HG03159 (cell line): ENCODE data around the gene POLR1A.
A peak's percentile ranks its signal among the peaks of the same experiment; 100 is the strongest.

Experiments used
- ATAC-seq: cut with Tn5 transposase; IDR thresholded peaks from one replicate; pipeline ENCODE4 v1.9.1; 2021; ENCODE audit warnings: mild to moderate bottlenecking, moderate library complexity; ENCODE audit not compliant: unreplicated experiment

Gene POLR1A

DNA sequence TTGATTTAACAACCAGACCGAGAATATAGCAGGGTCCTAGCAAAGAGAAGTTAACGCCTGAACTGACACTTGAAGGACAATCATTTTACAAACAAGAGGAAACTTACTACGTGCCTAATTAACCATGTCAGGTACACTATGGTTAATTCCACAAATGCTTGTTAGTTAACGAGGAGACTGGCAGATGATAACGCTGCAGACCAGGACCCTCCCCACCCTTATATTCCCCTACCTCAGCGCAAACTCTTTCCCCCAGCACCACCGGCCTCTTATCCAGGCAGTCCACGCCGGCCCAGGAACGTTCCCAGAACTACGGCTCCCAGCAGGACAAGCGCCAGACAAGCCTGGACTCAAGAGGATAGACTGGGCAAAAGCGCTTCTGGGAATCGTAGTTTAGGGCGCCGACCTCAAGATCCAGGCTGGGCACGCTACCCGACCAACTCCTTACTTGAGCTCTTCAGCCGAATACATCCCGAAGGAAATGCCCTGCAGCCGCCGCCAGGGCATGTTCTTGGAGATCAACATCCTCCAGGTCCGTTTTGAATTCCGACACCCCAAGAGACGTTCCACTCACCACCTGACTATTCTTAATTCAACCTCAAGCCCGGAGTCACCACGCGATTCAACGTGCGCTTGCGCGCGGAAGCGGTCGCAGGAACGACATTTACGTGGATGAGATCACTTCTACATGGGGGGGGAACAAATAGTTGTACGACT lies at the start of gene POLR1A:
POLR1A (minus strand) TSS at position 635 of the 717 bp plus-strand sequence; CDS start at position 525, 110 bp downstream.
- ATAC-seq = peak; percentile 66

GRCh38 chr2:86150502-86150901 lies 44.8 kb upstream of the POLR1A start:
- ATAC-seq = no peak

DNA sequence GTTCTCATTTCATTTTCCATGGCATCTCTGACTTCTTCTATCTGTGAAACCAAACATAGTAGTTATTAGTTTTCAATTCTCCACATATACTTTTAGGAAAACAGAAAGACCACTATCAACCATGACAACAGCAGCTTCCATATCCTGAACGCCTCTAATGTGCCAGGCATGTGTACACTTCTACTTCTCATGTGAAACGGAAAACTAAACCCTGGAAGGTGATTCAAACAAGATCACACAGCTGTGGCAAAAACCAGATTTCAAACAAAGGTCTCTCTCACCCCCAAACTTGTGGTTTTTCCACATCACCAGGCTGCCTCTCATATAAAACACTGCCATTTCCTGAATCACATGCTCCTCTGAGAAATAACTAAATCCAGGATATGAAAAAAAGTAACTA lies 42.1 kb upstream of the POLR1A start:
- no peak for ATAC-seq

DNA sequence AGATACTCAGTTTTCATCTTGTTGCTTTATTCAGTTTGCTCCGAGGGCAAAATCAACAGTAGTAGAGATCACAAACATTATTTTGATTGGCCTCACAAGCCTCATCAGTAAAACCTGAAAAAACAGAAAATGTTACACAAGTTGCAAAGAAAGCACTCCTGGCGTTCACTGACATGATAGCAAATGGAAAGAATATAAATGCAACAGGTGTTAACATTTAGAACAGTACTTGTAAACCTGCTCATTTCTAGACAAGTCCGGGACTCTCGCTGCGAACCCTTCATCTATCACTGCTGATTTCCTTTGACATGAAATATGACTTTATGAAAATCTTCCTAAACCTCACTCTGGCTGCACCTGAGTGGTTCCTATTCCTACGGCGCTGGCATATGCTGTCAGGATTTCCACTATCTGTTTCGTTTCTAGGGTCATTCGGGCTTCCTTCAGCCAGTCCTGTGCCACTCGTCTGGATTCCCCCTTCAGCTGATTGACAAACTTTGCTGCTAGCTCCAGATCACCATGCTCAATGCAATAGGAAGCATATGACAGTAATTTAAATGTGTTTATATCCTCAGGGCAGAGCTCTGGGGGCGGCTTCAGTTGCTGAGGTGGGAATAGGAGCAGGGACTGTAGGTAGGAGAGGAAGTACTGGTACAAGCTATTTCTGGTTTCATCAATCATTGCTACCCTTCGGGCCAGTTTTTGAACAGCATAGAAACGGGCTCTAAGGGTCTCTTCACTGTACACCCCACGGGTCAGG lies 38.4 kb upstream of the POLR1A start:
- no peak for ATAC-seq

DNA sequence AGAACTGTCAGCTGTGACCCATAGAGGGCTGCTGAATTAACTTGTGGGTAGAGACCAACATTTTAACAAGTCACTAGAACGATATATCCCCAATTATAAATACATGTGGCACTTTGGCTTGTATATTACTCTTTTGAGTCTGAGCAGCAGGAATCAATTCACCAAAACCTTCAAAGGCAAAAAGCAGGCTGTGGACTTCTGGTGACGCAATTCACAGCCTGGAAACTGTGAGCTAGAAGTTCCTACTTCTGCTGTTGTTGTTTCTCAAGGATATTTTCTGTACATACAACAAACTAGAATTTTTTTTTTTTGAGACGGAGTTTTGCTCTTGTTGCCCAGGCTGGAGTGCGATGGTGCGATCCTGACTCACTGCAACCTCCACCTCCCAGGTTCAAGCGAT lies 37.6 kb upstream of the POLR1A start:
- ATAC-seq = no peak

DNA sequence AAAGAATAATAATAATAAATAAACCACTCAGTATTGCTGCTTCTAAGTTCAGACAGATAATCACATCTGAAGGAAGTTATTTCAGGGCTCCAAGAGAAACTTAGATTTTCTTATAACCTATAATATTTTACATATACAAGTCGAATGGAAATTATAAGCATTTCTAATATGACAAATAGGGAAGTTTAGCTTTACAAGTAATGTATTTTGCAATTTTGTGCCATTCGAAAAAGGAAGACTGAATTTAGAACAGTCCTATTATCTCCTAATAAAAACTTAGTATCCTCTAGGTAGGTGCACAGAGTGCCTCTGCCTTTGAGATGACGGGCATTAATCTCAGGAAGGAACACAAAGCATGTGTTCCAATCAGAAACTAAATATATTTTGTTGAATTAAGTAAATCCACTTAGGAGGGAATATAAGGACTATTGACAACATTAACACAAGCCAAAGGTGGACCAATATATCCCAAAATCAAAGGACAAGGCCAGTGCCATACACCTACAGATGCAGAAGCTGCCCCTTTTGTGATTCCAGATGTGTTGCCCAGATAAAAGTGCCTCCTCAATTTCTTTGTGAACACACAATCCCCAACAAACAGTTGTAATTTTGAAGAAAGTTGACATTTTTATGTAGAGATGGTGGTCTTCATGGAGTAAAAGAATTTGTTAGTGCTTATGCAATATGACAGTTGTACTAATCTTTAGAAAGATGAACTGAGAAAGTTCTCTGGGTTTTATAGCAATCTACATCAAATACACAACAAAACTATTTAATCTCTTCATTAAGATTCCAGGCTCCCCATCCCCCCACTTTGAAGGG lies 37.0 kb upstream of the POLR1A start:
- no peak for ATAC-seq

DNA sequence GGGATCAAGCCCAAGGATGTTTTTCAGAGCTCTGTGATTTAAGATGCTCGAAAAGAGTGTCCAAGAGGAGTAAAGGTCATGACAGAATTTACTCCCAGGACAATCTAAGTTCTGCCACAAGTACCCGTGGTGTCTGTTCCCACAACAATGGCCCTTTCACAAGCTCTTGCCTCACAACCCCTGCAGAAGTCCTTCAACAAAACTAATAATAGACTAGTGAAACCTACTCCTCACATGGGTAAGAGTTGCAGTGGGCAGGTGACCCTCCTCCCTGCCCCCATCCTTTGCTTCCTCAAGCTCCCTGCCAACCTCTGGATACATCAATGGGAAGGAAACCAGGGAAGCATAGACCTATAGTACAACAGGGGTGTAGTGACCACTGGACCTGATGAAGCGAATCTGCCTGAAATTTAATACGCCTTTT lies 35.3 kb upstream of the POLR1A start:
- no peak for ATAC-seq

DNA sequence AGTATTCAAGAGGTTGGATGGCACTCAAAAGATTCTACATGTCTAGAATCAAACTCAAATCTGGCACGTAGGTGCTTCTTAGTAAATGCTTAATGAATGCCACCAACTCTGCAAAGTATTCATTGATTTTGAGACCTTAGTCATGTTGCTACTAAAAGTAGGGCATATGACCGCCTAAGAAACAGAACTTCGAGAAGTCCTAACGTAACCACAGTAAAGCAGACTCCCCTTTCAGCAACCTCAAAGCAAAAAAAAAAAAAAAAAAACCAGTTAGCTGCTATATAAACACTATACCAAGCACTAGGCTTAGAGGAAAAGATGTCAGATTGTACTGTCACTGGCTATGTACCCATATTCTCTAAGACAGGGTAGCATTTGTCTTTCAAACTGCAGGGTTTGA lies 34.3 kb upstream of the POLR1A start:
- no peak for ATAC-seq

GRCh38 chr2:86138736-86139625 lies 33.3 kb upstream of the POLR1A start:
- no peak for ATAC-seq

- ATAC-seq = no peak
Measured at GRCh38 chr2:86136141-86136540, 30.5 kb upstream of the POLR1A start.

GRCh38 chr2:86135653-86136052 lies 30.0 kb upstream of the POLR1A start:
- no peak for ATAC-seq

GRCh38 chr2:86134709-86135108 lies 29.0 kb upstream of the POLR1A start:
- no peak for ATAC-seq

GRCh38 chr2:86124683-86125082 lies 19.0 kb upstream of the POLR1A start:
- no peak for ATAC-seq

GRCh38 chr2:86123328-86123925 lies 17.7 kb upstream of the POLR1A start:
- ATAC-seq = no peak

DNA sequence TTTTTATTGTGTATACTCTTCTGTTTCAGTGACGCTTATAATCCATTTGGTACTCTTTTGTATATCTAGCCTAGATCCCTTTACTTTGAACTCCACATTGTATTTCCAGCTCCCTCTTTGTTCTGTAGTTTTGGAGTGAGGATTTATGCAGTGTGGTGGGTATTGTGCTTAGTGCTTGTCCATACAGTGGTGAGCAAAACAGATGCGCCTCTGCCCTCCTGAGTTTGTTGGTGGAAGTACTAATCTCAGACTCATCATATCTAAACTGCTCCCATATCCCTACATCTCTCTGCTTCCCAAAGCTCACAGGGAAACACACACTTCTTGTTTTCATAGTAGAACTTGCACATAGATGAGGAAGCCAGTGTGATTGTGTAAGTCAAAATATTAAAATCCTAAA lies 12.4 kb upstream of the POLR1A start:
- ATAC-seq = no peak

DNA sequence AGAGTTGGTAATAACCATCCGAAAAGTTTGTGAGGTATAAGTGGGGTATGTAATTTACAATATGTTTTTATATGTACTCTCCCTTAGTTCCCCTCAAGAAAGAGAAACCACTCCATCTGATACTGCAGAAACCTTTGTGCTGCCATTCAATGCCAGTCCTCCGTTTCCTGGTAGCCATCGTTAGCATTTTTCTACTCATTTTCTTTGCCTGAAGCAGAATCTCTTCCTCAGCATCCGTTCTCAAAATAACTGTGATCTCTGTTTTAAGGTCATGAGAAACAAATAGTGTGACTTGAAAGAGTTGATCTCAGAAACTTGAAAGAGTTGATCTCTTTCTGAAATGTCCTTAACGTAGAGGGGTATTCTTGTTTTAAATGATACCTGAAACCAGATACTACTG lies 1.3 kb upstream of the POLR1A start:
- no peak for ATAC-seq

DNA sequence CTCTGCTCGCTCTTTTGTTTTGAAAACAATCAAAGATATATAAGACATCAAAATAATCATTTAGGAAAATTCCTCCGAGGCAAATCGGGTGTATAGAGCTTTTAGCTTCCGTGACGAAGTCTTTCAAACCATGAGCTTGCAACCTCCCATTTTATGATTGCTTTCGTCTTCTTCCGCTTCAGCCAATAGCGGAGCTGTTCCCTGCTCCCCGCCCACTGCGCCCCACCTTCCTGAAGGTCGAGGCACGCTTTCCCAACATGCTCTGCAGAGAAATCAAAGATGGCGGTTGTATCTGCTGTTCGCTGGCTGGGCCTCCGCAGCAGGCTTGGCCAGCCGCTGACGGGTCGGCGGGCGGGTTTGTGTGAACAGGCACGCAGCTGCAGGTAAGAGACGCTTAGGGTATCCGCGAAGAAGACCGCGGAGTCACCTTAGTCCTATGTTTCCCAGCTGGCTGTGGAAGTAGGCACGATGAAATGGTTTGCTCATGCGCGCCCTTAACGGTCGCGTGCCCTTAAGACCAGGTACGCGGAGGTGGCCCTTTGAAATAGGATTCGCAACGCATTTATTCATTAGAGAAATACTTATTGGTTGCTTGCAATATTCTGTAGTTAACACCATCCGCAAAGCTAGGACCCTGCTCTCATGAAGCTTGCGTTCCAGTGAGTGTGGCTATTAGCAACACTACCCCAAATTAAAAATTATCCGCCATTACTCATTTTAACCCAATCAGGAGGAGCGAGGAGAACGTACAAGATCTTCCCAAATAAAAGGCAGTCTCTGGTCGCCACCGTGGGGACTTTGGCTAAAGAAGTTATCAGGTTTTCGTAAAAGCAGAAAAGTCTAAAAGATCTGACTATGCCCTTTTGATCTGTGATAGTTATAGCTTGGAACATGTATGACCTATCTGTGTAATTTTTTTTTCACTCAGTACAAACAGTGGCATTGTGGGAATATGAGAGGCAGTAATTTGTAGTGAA lies 571 bp upstream of the POLR1A start, which contains the start of gene PTCD3:
PTCD3 (plus strand) TSS at position 267 of the 977 bp plus-strand sequence; CDS start at position 280, 13 bp downstream.
- ATAC-seq = peak; percentile 93

GRCh38 chr2:86102157-86102556 lies 3.5 kb downstream of the POLR1A start:
- ATAC-seq = no peak

GRCh38 chr2:86097913-86098312 lies 7.8 kb downstream of the POLR1A start:
- ATAC-seq = no peak
